IPS-15b (cell line): ENCODE measurements around the gene ZNF438.

ENCODE experiments used
- H3K27me3 ChIP-seq: one replicate; pipeline ENCODE4 v1.6.1; 2013; ENCODE audit warnings: low read length; ENCODE audit not compliant: control insufficient read depth, insufficient read depth
- H3K36me3 ChIP-seq: one replicate; pipeline ENCODE4 v1.6.1; 2013; ENCODE audit warnings: low read length; ENCODE audit not compliant: control insufficient read depth, insufficient read depth
- H3K4me1 ChIP-seq: one replicate; pipeline ENCODE4 v1.6.1; 2013; ENCODE audit warnings: mild to moderate bottlenecking, low read length; ENCODE audit not compliant: control insufficient read depth, insufficient read depth
- H3K4me3 ChIP-seq: one replicate; pipeline ENCODE4 v1.5.1; 2013; ENCODE audit warnings: low read depth, low read length
- H3K9ac ChIP-seq: one replicate; pipeline ENCODE4 v1.6.1; 2013; ENCODE audit warnings: low read depth, mild to moderate bottlenecking, low read length
- H3K9me3 ChIP-seq: one replicate; pipeline ENCODE4 v1.6.1; 2013; ENCODE audit warnings: mild to moderate bottlenecking, low read length; ENCODE audit not compliant: control insufficient read depth, insufficient read depth

The ZNF438 gene

GRCh38 chr10:31025142-31025541 is 6.5 kb downstream of the ZNF438 start:
- peaks cover 6% of the 10 kb centered on the region for H3K27me3 ChIP-seq
- H3K9me3 ChIP-seq: no peaks in the 10 kb centered on the region
- H3K9ac ChIP-seq: no peak overlapping the region
- H3K4me3 ChIP-seq: no peak overlapping the region
- H3K4me1 ChIP-seq: no peaks in the 10 kb centered on the region
- H3K36me3 ChIP-seq: no peaks in the 10 kb centered on the region

- Histone ChIP-seq H3K36me3 (no peaks in the 10 kb centered on the region), H3K9me3 (no peaks in the 10 kb centered on the region), H3K27me3 (no peaks in the 10 kb centered on the region), H3K4me1 (peaks cover 7% of the 10 kb centered on the region), H3K4me3 (no peak overlapping the region), H3K9ac (no peak overlapping the region)
Measured at GRCh38 chr10:31023558-31023957, 8.1 kb downstream of the ZNF438 start.

DNA sequence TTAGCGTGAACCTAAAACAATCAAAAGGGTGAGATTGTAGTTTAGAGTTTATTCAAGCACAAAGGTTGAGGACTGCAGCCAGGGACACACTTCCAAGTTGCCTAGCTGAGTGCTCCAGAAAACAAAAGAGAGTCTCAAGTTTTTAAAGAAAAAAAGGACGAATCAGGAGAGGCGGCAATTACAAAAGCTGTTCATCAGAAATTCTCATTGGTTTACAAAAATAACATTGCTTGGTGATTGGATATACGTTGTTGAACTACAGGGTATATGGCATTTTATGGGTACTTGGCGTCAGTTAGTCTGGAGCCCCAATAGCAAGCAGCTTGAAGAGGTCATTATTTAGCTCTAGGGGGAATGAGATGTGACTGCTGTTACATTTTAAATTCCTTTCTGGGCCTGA is 11.5 kb downstream of the ZNF438 start:
- no peaks in the 10 kb centered on the region for H3K36me3 ChIP-seq
- no peaks in the 10 kb centered on the region for H3K9me3 ChIP-seq
- H3K9ac ChIP-seq: no peak overlapping the region

DNA sequence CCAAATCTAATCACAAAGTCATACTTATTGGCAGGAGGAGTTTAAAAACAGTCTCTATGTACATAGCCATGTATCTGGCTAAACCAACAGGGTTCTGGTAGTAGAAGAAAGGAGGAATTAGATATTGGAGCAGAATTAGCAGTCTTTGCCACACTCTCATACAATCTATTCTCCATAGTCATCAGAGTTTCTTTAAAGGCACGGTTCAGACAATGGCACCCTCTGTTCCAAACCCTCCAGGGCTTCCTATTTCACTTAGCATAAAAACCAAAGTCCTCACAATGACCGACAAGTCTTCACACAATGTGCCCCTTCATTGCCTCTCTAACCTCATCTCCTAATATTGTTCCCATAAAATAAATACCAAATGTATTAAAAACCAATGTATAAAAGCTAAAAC is 12.7 kb downstream of the ZNF438 start:
- H3K36me3 ChIP-seq: no peaks in the 10 kb centered on the region
- H3K9ac ChIP-seq: no peak overlapping the region
- H3K9me3 ChIP-seq: no peaks in the 10 kb centered on the region
- no peak overlapping the region for H3K4me3 ChIP-seq
- H3K4me1 ChIP-seq: peaks cover 7% of the 10 kb centered on the region
- no peaks in the 10 kb centered on the region for H3K27me3 ChIP-seq

More for the DNA sequence above, 11.5 kb downstream of the ZNF438 start:
- Histone ChIP-seq H3K4me3 (no peak overlapping the region), H3K4me1 (peaks cover 7% of the 10 kb centered on the region), H3K27me3 (no peaks in the 10 kb centered on the region)

GRCh38 chr10:31018356-31018750 is 13.3 kb downstream of the ZNF438 start:
- H3K36me3 ChIP-seq: no peaks in the 10 kb centered on the region
- H3K4me1 ChIP-seq: peaks cover 7% of the 10 kb centered on the region
- H3K4me3 ChIP-seq: no peak overlapping the region
- no peaks in the 10 kb centered on the region for H3K27me3 ChIP-seq
- no peak overlapping the region for H3K9ac ChIP-seq
- no peaks in the 10 kb centered on the region for H3K9me3 ChIP-seq

DNA sequence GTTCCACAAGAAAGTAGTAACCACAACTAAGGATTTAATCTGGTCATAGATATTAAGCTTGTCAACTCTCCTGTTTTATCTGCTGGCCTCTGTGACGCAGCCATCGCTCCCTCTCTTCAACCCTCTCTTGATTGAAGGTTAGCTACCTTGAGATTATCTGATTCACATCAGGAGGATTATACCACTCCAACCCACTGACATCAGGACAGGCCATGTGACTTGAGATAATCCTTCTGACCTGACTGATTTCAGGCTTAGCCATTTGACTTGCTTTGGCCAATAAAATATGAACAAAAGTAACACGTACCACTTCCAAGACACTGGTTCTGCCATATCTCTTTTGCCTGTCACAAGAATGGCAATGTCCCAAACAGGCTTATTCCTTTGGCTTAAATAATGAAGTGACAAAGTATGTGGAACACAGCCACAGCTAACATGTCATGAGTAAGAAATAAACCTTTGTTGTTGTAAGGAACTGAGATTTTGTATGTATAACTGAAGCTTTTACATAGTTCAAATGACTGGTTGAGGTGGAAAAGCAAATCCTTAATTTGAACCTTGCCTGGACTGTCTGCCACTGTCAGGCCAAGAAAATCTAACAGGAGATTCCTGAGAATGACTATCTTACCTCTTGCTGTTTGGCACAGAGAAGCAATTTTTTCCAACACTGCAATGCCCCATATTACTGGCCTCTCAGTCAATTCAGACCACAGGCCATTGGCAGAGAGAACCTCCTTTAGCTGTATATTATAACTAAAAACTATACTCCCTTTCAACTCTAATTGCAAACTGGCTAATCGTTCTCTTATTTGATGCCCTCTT is 13.9 kb downstream of the ZNF438 start:
- Histone ChIP-seq H3K27me3 (no peaks in the 10 kb centered on the region), H3K4me3 (no peak overlapping the region), H3K9me3 (no peaks in the 10 kb centered on the region)

GRCh38 chr10:31014161-31014875 is 17.3 kb downstream of the ZNF438 start:
- Histone ChIP-seq H3K9me3 (no peaks in the 10 kb centered on the region), H3K4me1 (peaks cover 4% of the 10 kb centered on the region), H3K4me3 (no peak overlapping the region), H3K36me3 (no peaks in the 10 kb centered on the region), H3K27me3 (no peaks in the 10 kb centered on the region), H3K9ac (no peak overlapping the region)

More for the DNA sequence above, 13.9 kb downstream of the ZNF438 start:
- Histone ChIP-seq H3K36me3 (no peaks in the 10 kb centered on the region), H3K4me1 (peaks cover 7% of the 10 kb centered on the region), H3K9ac (no peak overlapping the region)

DNA sequence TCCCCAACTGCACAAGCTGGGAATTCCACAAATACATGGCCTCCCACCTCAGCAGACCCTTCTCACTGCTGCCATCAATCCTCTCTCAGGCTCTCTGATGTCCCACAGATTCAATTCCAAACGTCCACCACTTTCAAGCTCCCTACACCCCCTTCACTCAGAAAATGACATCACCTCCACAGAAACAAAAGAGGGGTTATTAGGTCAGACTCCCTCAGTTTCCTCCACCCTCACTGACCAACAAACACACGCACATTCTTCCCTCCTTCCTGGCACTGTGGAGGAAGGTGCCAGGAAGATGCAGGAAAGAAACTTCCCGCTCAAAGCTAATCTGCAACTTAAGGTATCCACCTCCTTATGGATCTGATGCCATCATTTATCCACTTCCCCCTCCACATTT is 18.3 kb downstream of the ZNF438 start:
- H3K4me3 ChIP-seq: no peak overlapping the region
- H3K36me3 ChIP-seq: no peaks in the 10 kb centered on the region
- H3K4me1 ChIP-seq: no peaks in the 10 kb centered on the region
- no peaks in the 10 kb centered on the region for H3K27me3 ChIP-seq
- no peak overlapping the region for H3K9ac ChIP-seq
- no peaks in the 10 kb centered on the region for H3K9me3 ChIP-seq

DNA sequence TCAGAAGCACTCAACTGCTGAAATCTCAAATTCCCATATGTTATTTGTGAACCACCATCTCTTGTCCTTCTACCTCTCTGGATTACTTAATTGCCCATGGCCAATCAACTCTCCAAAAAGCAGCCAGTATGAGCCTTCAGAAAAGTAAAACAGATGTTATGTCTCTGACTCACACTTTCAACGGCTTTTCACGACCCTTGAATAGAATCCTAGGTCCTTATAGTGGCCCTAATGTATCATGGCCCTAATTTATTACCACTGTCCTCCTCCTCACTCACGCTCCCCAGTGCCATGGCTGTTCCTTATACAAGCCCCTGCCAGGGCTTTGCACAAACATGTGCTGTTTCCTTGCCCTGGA is 20.0 kb downstream of the ZNF438 start:
- Histone ChIP-seq H3K4me1 (no peaks in the 10 kb centered on the region), H3K27me3 (no peaks in the 10 kb centered on the region), H3K9ac (no peak overlapping the region), H3K9me3 (no peaks in the 10 kb centered on the region), H3K4me3 (no peak overlapping the region), H3K36me3 (no peaks in the 10 kb centered on the region)

DNA sequence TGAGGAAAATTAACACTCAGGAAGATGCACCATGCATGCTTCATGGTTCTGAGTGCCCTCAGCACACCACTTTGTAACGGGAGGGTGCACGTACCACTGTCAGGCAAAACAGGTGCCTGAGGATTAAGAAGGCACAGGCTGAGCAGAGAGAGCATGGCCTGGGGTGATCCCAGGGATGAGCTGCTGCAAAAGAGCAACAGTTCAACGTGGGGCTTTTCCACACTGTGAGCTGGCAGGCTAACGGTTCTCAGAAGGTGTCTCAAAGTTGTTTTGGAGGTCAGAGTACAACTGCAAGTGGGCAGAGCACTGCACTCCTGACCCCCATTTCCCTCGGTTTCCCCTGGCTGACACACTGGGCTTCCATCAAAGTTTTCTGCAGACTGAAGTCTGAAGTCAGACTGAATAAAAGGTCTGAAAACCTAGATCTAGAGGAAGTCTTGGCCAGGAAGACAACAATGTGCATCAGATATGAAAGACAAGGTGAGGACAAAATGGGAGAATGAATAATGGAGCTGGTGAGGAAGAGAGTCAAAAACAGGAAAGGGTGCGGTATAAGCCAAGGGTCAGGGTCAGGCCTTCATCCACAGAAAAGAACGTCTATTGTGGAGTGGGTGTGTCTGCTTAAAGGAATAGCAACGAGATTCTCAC is 20.5 kb downstream of the ZNF438 start:
- H3K36me3 ChIP-seq: no peaks in the 10 kb centered on the region

DNA sequence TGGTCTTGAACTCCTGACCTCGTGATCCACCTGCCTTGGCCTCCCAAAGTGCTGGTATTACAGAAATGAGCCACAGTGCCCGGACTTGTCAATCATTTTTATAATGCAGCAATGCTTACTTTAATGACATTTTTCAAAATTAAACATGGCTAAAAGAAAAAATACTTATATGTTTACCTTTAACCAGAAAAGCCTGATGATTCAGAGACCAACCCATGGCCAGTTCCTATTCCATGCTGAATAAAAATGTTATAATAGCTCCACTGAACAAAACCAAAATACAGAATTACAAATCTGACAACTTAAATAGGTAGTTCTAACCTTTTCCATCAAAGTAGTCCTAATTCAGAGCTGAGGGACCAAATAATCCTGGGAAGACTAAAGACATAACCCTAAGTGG is 21.6 kb downstream of the ZNF438 start:
- no peaks in the 10 kb centered on the region for H3K4me1 ChIP-seq
- no peaks in the 10 kb centered on the region for H3K27me3 ChIP-seq
- H3K4me3 ChIP-seq: no peak overlapping the region
- H3K36me3 ChIP-seq: no peaks in the 10 kb centered on the region
- no peak overlapping the region for H3K9ac ChIP-seq
- H3K9me3 ChIP-seq: no peaks in the 10 kb centered on the region

More for the DNA sequence above, 20.5 kb downstream of the ZNF438 start:
- no peaks in the 10 kb centered on the region for H3K9me3 ChIP-seq
- H3K9ac ChIP-seq: no peak overlapping the region
- H3K4me3 ChIP-seq: no peak overlapping the region
- no peaks in the 10 kb centered on the region for H3K4me1 ChIP-seq
- no peaks in the 10 kb centered on the region for H3K27me3 ChIP-seq

- H3K4me3 ChIP-seq: no peak overlapping the region
- H3K36me3 ChIP-seq: no peaks in the 10 kb centered on the region
- no peaks in the 10 kb centered on the region for H3K9me3 ChIP-seq
- H3K27me3 ChIP-seq: no peaks in the 10 kb centered on the region
- no peaks in the 10 kb centered on the region for H3K4me1 ChIP-seq
- H3K9ac ChIP-seq: no peak overlapping the region
Measured at GRCh38 chr10:31005895-31006294, 25.8 kb downstream of the ZNF438 start.
